ENCODE measurements around the gene DNAH6.

DNAH6 gene

DNA sequence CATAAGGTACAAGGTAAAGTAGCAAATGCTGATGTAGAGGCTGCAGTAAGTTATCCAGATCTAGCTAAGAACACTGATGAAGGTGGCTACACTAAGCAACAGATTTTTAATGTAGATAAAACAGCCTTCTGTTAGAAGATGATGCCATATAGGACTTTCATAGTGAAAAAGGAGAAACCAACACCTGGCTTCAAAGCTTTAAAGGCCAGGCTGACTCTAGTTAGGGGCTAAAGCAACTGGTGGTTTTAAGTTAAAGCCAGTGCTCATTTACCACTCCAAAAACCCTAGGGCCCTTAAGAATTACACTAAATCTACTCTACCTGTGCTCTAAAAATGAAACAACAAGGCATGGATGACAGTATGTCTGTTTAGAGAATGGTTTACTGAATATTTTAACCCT is 131.0 kb downstream of the DNAH6 start:
- Histone ChIP-seq H3K27me3 (ENCODE audit: insufficient read depth, insufficient read length) (no peaks in the 10 kb centered on the region), H3K9ac (ENCODE audit: insufficient read length, low read depth) (no peak overlapping the region), H3K4me1 (ENCODE audit: insufficient read depth, insufficient read length) (no peaks in the 10 kb centered on the region), H3K9me3 (ENCODE audit: insufficient read depth, low read length) (no peaks in the 10 kb centered on the region), H3K4me3 (ENCODE audit: insufficient read length, low read depth) (no peak overlapping the region), H3K36me3 (ENCODE audit: insufficient read depth, insufficient read length, low read length) (no peaks in the 10 kb centered on the region)
- TF ChIP-seq YY1 (IDR thresholded peaks at IDR 0.05; ENCODE audit: insufficient read depth, insufficient read length): no peak
- no peak for TF ChIP-seq SUZ12 (IDR thresholded peaks at IDR 0.05; ENCODE audit: extremely low read depth, insufficient read depth, insufficient read length)
- no peak for TF ChIP-seq ZNF274 (IDR thresholded peaks at IDR 0.05; ENCODE audit: low read depth, low read length)
- DNase-seq (ENCODE audit: low read depth, low spot score): no peak

DNA sequence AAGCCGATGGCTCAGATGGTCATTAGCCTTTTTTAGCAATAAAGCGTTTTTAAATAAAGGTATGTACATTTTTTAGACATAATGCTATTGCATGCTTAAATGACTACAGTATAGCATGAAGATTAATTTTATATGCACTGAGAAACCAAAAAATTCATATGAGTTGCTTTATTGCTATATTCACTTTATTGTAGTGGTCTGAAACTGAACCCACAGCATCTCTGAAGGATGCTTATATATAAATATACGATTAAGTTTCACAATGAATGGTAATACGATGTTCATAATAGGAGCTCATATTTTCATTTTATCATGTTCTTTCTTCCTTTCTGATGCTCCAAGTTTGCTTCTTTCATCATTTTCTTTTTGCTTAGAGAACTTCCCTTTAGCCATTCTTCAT is 132.8 kb downstream of the DNAH6 start:
- Histone ChIP-seq H3K4me1 (ENCODE audit: insufficient read depth, insufficient read length) (no peaks in the 10 kb centered on the region), H3K27me3 (ENCODE audit: insufficient read depth, insufficient read length) (no peaks in the 10 kb centered on the region), H3K36me3 (ENCODE audit: insufficient read depth, insufficient read length, low read length) (no peaks in the 10 kb centered on the region), H3K9me3 (ENCODE audit: insufficient read depth, low read length) (no peaks in the 10 kb centered on the region), H3K9ac (ENCODE audit: insufficient read length, low read depth) (no peak overlapping the region), H3K4me3 (ENCODE audit: insufficient read length, low read depth) (no peak overlapping the region)
- TF ChIP-seq ZNF274 (IDR thresholded peaks at IDR 0.05; ENCODE audit: low read depth, low read length) (no peak), SUZ12 (IDR thresholded peaks at IDR 0.05; ENCODE audit: extremely low read depth, insufficient read depth, insufficient read length) (no peak), YY1 (IDR thresholded peaks at IDR 0.05; ENCODE audit: insufficient read depth, insufficient read length) (no peak)
- no peak for DNase-seq (ENCODE audit: low read depth, low spot score)

DNA sequence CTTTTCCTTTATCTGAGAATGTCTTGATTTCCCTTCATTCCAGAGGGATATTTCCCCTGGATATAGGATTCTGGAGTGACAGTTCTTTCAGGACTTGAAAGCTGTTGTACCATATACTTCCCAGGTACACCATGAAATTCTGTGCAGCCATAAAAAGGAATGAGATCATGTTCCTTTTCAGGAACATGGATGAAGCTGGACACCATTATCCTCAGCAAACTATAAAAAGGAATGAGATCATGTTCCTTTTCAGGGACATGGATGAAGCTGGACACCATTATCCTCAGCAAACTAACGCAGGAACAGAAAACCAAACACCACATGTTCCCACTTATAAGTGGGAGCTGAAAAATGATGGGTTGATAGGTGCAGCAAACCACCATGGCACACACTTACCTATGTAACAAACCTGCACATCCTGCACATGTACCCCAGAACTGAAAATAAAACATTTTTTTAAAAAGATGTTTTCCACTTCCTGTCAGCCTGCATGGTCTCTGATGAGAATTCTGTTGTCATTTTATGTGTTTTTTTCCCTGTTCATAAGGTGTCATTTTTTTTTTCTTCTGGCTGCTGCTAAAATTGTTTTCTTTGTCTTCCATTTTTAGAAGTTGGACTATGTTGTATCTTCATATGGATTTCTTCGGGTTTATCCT is 133.3 kb downstream of the DNAH6 start:
- DNase-seq (ENCODE audit: low read depth, low spot score): no peak
- Histone ChIP-seq H3K27me3 (ENCODE audit: insufficient read depth, insufficient read length) (no peaks in the 10 kb centered on the region), H3K4me3 (ENCODE audit: insufficient read length, low read depth) (no peak overlapping the region), H3K9ac (ENCODE audit: insufficient read length, low read depth) (no peak overlapping the region), H3K4me1 (ENCODE audit: insufficient read depth, insufficient read length) (no peaks in the 10 kb centered on the region), H3K9me3 (ENCODE audit: insufficient read depth, low read length) (no peaks in the 10 kb centered on the region), H3K36me3 (ENCODE audit: insufficient read depth, insufficient read length, low read length) (no peaks in the 10 kb centered on the region)
- no peak for TF ChIP-seq SUZ12 (IDR thresholded peaks at IDR 0.05; ENCODE audit: extremely low read depth, insufficient read depth, insufficient read length)
- no peak for TF ChIP-seq ZNF274 (IDR thresholded peaks at IDR 0.05; ENCODE audit: low read depth, low read length)
- no peak for TF ChIP-seq YY1 (IDR thresholded peaks at IDR 0.05; ENCODE audit: insufficient read depth, insufficient read length)

DNA sequence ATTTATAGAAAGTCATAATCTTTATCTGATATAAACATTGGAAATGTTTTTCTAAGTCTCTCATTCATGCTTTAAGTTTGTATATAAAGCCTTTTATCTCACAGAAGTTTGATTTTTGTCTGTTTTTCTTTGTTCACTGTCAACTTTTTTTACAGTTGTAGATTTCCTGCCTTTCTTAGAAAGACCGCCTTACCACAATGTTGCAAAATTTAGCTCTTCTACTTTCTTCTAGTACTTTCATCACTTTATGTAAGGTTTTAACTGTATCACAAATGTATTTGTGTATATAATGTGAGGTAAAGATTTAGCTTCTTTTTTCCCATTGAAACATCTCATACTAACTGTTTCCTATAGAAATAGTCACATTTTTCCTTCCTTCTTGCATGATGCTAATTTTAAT is 136.1 kb downstream of the DNAH6 start:
- H3K9ac ChIP-seq (ENCODE audit: insufficient read length, low read depth): no peak overlapping the region
- no peaks in the 10 kb centered on the region for H3K27me3 ChIP-seq (ENCODE audit: insufficient read depth, insufficient read length)
- H3K9me3 ChIP-seq (ENCODE audit: insufficient read depth, low read length): no peaks in the 10 kb centered on the region
- H3K4me3 ChIP-seq (ENCODE audit: insufficient read length, low read depth): no peak overlapping the region
- TF ChIP-seq SUZ12 (IDR thresholded peaks at IDR 0.05; ENCODE audit: extremely low read depth, insufficient read depth, insufficient read length): no peak
- TF ChIP-seq ZNF274 (IDR thresholded peaks at IDR 0.05; ENCODE audit: low read depth, low read length): no peak
- no peak for TF ChIP-seq YY1 (IDR thresholded peaks at IDR 0.05; ENCODE audit: insufficient read depth, insufficient read length)
- H3K36me3 ChIP-seq (ENCODE audit: insufficient read depth, insufficient read length, low read length): no peaks in the 10 kb centered on the region
- no peaks in the 10 kb centered on the region for H3K4me1 ChIP-seq (ENCODE audit: insufficient read depth, insufficient read length)
- no peak for DNase-seq (ENCODE audit: low read depth, low spot score)

DNA sequence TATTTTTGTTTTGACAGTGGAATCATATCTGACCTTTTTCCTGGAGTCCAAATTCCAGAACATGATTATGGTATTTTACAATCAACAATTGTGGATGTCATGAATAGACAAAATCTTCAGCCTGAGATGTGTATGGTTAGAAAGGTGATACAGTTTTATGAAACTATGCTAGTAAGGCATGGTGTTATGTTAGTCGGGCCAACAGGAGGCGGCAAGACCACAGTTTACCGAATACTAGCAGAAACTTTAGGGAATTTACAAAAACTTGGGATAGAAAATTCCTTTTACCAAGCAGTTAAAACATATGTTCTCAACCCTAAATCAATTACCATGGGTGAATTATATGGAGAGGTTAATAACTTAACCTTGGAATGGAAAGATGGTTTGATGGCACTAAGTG is 137.0 kb downstream of the DNAH6 start:
- H3K4me1 ChIP-seq (ENCODE audit: insufficient read depth, insufficient read length): no peaks in the 10 kb centered on the region
- no peak overlapping the region for H3K9ac ChIP-seq (ENCODE audit: insufficient read length, low read depth)
- TF ChIP-seq ZNF274 (IDR thresholded peaks at IDR 0.05; ENCODE audit: low read depth, low read length) (no peak), YY1 (IDR thresholded peaks at IDR 0.05; ENCODE audit: insufficient read depth, insufficient read length) (no peak), SUZ12 (IDR thresholded peaks at IDR 0.05; ENCODE audit: extremely low read depth, insufficient read depth, insufficient read length) (no peak)
- H3K4me3 ChIP-seq (ENCODE audit: insufficient read length, low read depth): no peak overlapping the region
- no peak for DNase-seq (ENCODE audit: low read depth, low spot score)
- no peaks in the 10 kb centered on the region for H3K9me3 ChIP-seq (ENCODE audit: insufficient read depth, low read length)
- H3K36me3 ChIP-seq (ENCODE audit: insufficient read depth, insufficient read length, low read length): no peaks in the 10 kb centered on the region
- H3K27me3 ChIP-seq (ENCODE audit: insufficient read depth, insufficient read length): no peaks in the 10 kb centered on the region

DNA sequence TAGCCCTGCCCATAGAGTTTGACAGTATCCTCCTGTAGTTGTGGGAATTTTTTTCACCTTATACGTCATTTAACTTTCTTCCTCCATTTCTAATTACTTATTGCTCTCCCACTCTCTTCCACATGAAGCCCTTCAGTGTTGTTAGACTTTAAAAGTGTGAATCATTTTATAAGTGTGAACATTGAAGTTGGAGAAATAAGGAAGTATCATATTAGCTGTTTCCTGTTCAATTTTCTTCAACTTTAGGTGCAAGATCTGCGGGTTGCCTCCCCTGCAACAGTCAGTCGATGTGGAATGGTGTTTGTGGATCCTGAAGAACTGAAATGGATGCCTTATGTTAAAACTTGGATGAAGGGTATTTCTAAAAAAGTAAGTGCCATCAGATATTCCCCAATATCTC is 138.1 kb downstream of the DNAH6 start:
- Histone ChIP-seq H3K4me1 (ENCODE audit: insufficient read depth, insufficient read length) (no peaks in the 10 kb centered on the region), H3K9me3 (ENCODE audit: insufficient read depth, low read length) (no peaks in the 10 kb centered on the region), H3K9ac (ENCODE audit: insufficient read length, low read depth) (no peak overlapping the region), H3K4me3 (ENCODE audit: insufficient read length, low read depth) (no peak overlapping the region), H3K27me3 (ENCODE audit: insufficient read depth, insufficient read length) (no peaks in the 10 kb centered on the region), H3K36me3 (ENCODE audit: insufficient read depth, insufficient read length, low read length) (no peaks in the 10 kb centered on the region)
- TF ChIP-seq ZNF274 (IDR thresholded peaks at IDR 0.05; ENCODE audit: low read depth, low read length): no peak
- TF ChIP-seq SUZ12 (IDR thresholded peaks at IDR 0.05; ENCODE audit: extremely low read depth, insufficient read depth, insufficient read length): no peak
- no peak for TF ChIP-seq YY1 (IDR thresholded peaks at IDR 0.05; ENCODE audit: insufficient read depth, insufficient read length)
- no peak for DNase-seq (ENCODE audit: low read depth, low spot score)

DNA sequence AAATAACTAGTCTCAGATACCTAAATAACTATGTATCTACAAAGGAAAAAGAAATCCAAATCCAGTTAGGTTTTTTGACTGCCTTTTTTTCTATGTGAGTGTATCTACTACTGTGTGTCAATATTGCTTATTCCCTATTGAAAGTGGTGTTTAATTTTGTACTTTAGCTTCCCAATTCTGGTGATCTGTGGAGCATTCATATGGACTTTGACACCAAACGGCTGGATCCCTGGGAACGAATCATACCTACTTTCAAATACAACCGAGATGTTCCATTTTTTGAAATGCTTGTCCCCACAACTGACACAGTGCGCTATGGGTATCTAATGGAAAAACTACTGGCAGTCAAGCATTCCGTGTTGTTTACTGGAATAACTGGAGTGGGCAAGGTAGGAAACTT is 152.8 kb downstream of the DNAH6 start:
- no peak for DNase-seq (ENCODE audit: low read depth, low spot score)
- Histone ChIP-seq H3K27me3 (ENCODE audit: insufficient read depth, insufficient read length) (no peaks in the 10 kb centered on the region), H3K9ac (ENCODE audit: insufficient read length, low read depth) (no peak overlapping the region), H3K4me3 (ENCODE audit: insufficient read length, low read depth) (no peak overlapping the region), H3K36me3 (ENCODE audit: insufficient read depth, insufficient read length, low read length) (no peaks in the 10 kb centered on the region), H3K9me3 (ENCODE audit: insufficient read depth, low read length) (no peaks in the 10 kb centered on the region), H3K4me1 (ENCODE audit: insufficient read depth, insufficient read length) (no peaks in the 10 kb centered on the region)
- TF ChIP-seq YY1 (IDR thresholded peaks at IDR 0.05; ENCODE audit: insufficient read depth, insufficient read length): no peak
- no peak for TF ChIP-seq ZNF274 (IDR thresholded peaks at IDR 0.05; ENCODE audit: low read depth, low read length)
- no peak for TF ChIP-seq SUZ12 (IDR thresholded peaks at IDR 0.05; ENCODE audit: extremely low read depth, insufficient read depth, insufficient read length)

All from NT2/D1 (cell line).